ENCODE data around the gene HIPK2.

Gene HIPK2

DNA sequence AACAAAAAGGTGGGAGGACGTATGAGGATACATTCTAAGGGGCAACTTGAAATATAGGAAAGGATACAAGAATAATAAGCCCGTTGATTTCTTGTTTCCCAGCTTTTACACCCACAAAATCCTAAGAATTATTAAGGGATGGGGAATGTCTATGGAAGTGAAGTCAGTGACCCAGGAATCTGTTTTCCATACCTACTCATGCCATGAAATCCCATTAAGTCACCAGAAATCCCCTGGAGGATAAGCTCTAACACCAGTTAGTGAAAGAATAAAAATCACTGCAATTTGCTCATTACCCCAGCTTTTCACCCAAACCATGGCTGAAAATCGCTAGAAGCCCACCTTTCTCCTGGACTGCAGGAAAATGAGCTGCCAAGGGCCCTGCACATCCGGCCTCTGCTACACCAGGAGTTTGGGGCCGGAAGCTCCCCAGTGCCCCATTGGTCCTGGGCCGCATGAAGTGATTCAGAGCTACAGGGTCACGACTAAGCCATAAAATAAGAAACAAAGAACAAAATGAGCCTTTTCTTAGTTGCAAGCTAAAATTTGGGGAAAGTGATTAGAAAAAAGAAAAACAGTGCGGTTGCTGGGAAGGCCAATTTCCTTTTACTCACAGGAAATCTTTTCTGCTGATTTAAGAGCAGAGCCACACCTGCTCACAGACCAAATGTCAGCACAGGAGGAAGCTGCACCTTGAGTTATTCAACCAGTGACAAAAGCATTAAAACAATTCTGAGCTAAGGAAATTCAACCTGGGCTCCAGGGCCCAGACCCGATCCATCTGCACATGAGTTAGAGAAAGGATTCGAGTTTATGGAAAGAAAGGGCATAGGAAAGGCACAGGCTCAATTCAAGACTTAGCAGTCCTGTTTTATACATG lies 40.3 kb downstream of the HIPK2 start:
- peaks cover 0 to 2% of the 10 kb centered on the region in 2 donors for H3K36me3 ChIP-seq (ENCODE audit: control insufficient read depth in 2 of 2, insufficient read depth in 2 of 2, low read length in 2 of 2)
- peak overlapping the region; percentile 25 to 27 for H3K9ac ChIP-seq (ENCODE audit: low read depth in 1 of 2, low read length in 2 of 2)
- no peaks in the 10 kb centered on the region for H3K9me3 ChIP-seq (ENCODE audit: control insufficient read depth in 2 of 2, low read length in 2 of 2)
- no peaks in the 10 kb centered on the region for H3K27me3 ChIP-seq (ENCODE audit: control insufficient read depth in 2 of 2, insufficient read depth in 2 of 2, low read length in 2 of 2)
- H3K4me1 ChIP-seq (ENCODE audit: control insufficient read depth in 2 of 2, insufficient read depth in 2 of 2, low read length in 2 of 2), result peaks cover 26 to 38% of the 10 kb centered on the region in 2 donors
- H3K27ac ChIP-seq (ENCODE audit: low read depth in 2 of 2, low read length in 2 of 2), result peak overlapping the region; percentile 63 to 77
- H3K4me3 ChIP-seq (ENCODE audit: low read length in 2 of 2), result no peak overlapping the region

DNA sequence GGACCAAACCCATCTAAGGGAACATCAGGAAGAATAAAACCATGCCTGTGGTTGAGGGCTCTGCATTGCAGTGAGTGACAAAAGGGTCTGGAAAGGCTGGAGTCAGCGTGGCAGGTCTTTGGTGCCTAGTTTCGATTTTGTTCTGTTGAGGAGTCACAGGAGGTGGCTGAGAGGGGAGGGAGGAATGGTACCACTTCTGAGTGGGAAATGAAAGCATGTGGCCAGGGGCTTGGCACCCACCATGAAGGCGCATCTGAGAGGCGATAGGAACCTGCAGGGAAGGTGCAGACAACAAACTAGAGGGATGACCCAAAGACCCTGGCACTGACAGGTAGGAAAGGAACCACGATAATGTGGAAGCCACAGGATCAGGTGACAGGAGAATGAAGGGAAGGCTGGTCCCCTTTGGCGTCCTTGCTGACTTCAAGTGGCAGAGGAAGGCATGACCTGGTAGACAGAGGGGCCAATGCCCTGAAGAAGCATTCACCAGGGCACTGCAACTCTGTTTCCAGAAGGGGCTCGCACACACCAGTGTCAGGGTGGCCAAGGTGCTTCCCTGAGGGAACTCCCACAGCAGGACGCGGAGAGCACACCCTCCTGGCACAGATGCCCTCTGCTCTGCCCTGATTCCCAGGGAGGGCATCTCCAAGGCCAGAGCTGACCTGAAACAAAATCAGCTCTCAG lies 41.7 kb downstream of the HIPK2 start:
- Histone ChIP-seq H3K36me3 (ENCODE audit: control insufficient read depth in 2 of 2, insufficient read depth in 2 of 2, low read length in 2 of 2) (peaks cover 0 to 2% of the 10 kb centered on the region in 2 donors), H3K4me1 (ENCODE audit: control insufficient read depth in 2 of 2, insufficient read depth in 2 of 2, low read length in 2 of 2) (peaks cover 26 to 40% of the 10 kb centered on the region in 2 donors), H3K9me3 (ENCODE audit: control insufficient read depth in 2 of 2, low read length in 2 of 2) (no peaks in the 10 kb centered on the region), H3K9ac (ENCODE audit: low read depth in 1 of 2, low read length in 2 of 2) (no peak overlapping the region), H3K4me3 (ENCODE audit: low read length in 2 of 2) (no peak overlapping the region), H3K27ac (ENCODE audit: low read depth in 2 of 2, low read length in 2 of 2) (no peak overlapping the region), H3K27me3 (ENCODE audit: control insufficient read depth in 2 of 2, insufficient read depth in 2 of 2, low read length in 2 of 2) (no peaks in the 10 kb centered on the region)

GRCh38 chr7:139735466-139735865 lies 42.3 kb downstream of the HIPK2 start:
- Histone ChIP-seq H3K27ac (ENCODE audit: low read depth in 2 of 2, low read length in 2 of 2) (no peak overlapping the region), H3K9ac (ENCODE audit: low read depth in 1 of 2, low read length in 2 of 2) (no peak overlapping the region)

DNA sequence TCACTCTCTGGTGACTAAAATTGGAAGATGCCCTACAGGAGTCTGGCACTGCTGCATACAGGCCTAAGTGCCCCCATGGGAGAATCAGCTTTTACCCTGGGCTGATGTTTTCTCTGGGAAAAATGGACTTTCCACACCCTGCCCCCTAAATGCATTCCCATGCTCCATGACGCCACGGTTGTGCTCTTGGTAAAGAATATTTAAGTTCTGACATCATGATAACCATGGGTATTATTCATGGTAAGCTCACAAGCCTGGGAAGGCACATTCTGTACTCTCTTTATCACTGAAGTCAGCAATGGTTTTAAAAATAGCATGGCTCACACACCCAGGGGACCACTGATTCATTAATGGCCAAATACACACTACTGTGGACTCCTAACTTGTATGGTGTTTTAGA lies 43.4 kb downstream of the HIPK2 start:
- Histone ChIP-seq H3K9ac (ENCODE audit: low read depth in 1 of 2, low read length in 2 of 2) (no peak overlapping the region), H3K27me3 (ENCODE audit: control insufficient read depth in 2 of 2, insufficient read depth in 2 of 2, low read length in 2 of 2) (no peaks in the 10 kb centered on the region), H3K4me3 (ENCODE audit: low read length in 2 of 2) (no peak overlapping the region), H3K27ac (ENCODE audit: low read depth in 2 of 2, low read length in 2 of 2) (no peak overlapping the region), H3K4me1 (ENCODE audit: control insufficient read depth in 2 of 2, insufficient read depth in 2 of 2, low read length in 2 of 2) (peaks cover 21 to 28% of the 10 kb centered on the region in 2 donors), H3K9me3 (ENCODE audit: control insufficient read depth in 2 of 2, low read length in 2 of 2) (no peaks in the 10 kb centered on the region), H3K36me3 (ENCODE audit: control insufficient read depth in 2 of 2, insufficient read depth in 2 of 2, low read length in 2 of 2) (peaks cover 0 to 2% of the 10 kb centered on the region in 2 donors)

More at GRCh38 chr7:139735466-139735865, 42.3 kb downstream of the HIPK2 start:
- no peaks in the 10 kb centered on the region for H3K27me3 ChIP-seq (ENCODE audit: control insufficient read depth in 2 of 2, insufficient read depth in 2 of 2, low read length in 2 of 2)
- no peaks in the 10 kb centered on the region for H3K9me3 ChIP-seq (ENCODE audit: control insufficient read depth in 2 of 2, low read length in 2 of 2)
- no peak overlapping the region for H3K4me3 ChIP-seq (ENCODE audit: low read length in 2 of 2)
- peaks cover 0 to 2% of the 10 kb centered on the region in 2 donors for H3K36me3 ChIP-seq (ENCODE audit: control insufficient read depth in 2 of 2, insufficient read depth in 2 of 2, low read length in 2 of 2)
- H3K4me1 ChIP-seq (ENCODE audit: control insufficient read depth in 2 of 2, insufficient read depth in 2 of 2, low read length in 2 of 2), result peaks cover 26 to 38% of the 10 kb centered on the region in 2 donors

- no peaks in the 10 kb centered on the region for H3K27me3 ChIP-seq (ENCODE audit: control insufficient read depth in 2 of 2, insufficient read depth in 2 of 2, low read length in 2 of 2)
- H3K4me1 ChIP-seq (ENCODE audit: control insufficient read depth in 2 of 2, insufficient read depth in 2 of 2, low read length in 2 of 2), result peaks cover 21 to 28% of the 10 kb centered on the region in 2 donors
- H3K9me3 ChIP-seq (ENCODE audit: control insufficient read depth in 2 of 2, low read length in 2 of 2), result no peaks in the 10 kb centered on the region
- peaks cover 0 to 2% of the 10 kb centered on the region in 2 donors for H3K36me3 ChIP-seq (ENCODE audit: control insufficient read depth in 2 of 2, insufficient read depth in 2 of 2, low read length in 2 of 2)
- no peak overlapping the region for H3K9ac ChIP-seq (ENCODE audit: low read depth in 1 of 2, low read length in 2 of 2)
- no peak overlapping the region for H3K4me3 ChIP-seq (ENCODE audit: low read length in 2 of 2)
- no peak overlapping the region for H3K27ac ChIP-seq (ENCODE audit: low read depth in 2 of 2, low read length in 2 of 2)
Measured at GRCh38 chr7:139733751-139734150, 44.0 kb downstream of the HIPK2 start.

GRCh38 chr7:139732471-139733167 lies 45.2 kb downstream of the HIPK2 start:
- no peaks in the 10 kb centered on the region for H3K27me3 ChIP-seq (ENCODE audit: control insufficient read depth in 2 of 2, insufficient read depth in 2 of 2, low read length in 2 of 2)
- peaks cover 19 to 20% of the 10 kb centered on the region in 2 donors for H3K4me1 ChIP-seq (ENCODE audit: control insufficient read depth in 2 of 2, insufficient read depth in 2 of 2, low read length in 2 of 2)
- H3K9me3 ChIP-seq (ENCODE audit: control insufficient read depth in 2 of 2, low read length in 2 of 2), result no peaks in the 10 kb centered on the region
- peaks cover 0 to 6% of the 10 kb centered on the region in 2 donors for H3K36me3 ChIP-seq (ENCODE audit: control insufficient read depth in 2 of 2, insufficient read depth in 2 of 2, low read length in 2 of 2)
- H3K27ac ChIP-seq (ENCODE audit: low read depth in 2 of 2, low read length in 2 of 2), result peak overlapping the region in 1 of 2 donors; percentile 58
- no peak overlapping the region for H3K9ac ChIP-seq (ENCODE audit: low read depth in 1 of 2, low read length in 2 of 2)
- H3K4me3 ChIP-seq (ENCODE audit: low read length in 2 of 2), result no peak overlapping the region

- peaks cover 0 to 6% of the 10 kb centered on the region in 2 donors for H3K36me3 ChIP-seq (ENCODE audit: control insufficient read depth in 2 of 2, insufficient read depth in 2 of 2, low read length in 2 of 2)
- H3K27me3 ChIP-seq (ENCODE audit: control insufficient read depth in 2 of 2, insufficient read depth in 2 of 2, low read length in 2 of 2), result no peaks in the 10 kb centered on the region
- H3K9me3 ChIP-seq (ENCODE audit: control insufficient read depth in 2 of 2, low read length in 2 of 2), result no peaks in the 10 kb centered on the region
- peak overlapping the region in 1 of 2 donors; percentile 15 for H3K4me3 ChIP-seq (ENCODE audit: low read length in 2 of 2)
- H3K27ac ChIP-seq (ENCODE audit: low read depth in 2 of 2, low read length in 2 of 2), result peak overlapping the region; percentile 26 to 58
- H3K4me1 ChIP-seq (ENCODE audit: control insufficient read depth in 2 of 2, insufficient read depth in 2 of 2, low read length in 2 of 2), result peaks cover 15 to 18% of the 10 kb centered on the region in 2 donors
- H3K9ac ChIP-seq (ENCODE audit: low read depth in 1 of 2, low read length in 2 of 2), result no peak overlapping the region
Measured at GRCh38 chr7:139731802-139732470, 45.9 kb downstream of the HIPK2 start.

- Histone ChIP-seq H3K27me3 (ENCODE audit: control insufficient read depth in 2 of 2, insufficient read depth in 2 of 2, low read length in 2 of 2) (no peaks in the 10 kb centered on the region), H3K9me3 (ENCODE audit: control insufficient read depth in 2 of 2, low read length in 2 of 2) (no peaks in the 10 kb centered on the region), H3K4me3 (ENCODE audit: low read length in 2 of 2) (no peak overlapping the region), H3K27ac (ENCODE audit: low read depth in 2 of 2, low read length in 2 of 2) (peak overlapping the region; percentile 26 to 58), H3K9ac (ENCODE audit: low read depth in 1 of 2, low read length in 2 of 2) (peak overlapping the region in 1 of 2 donors; percentile 7), H3K4me1 (ENCODE audit: control insufficient read depth in 2 of 2, insufficient read depth in 2 of 2, low read length in 2 of 2) (peaks cover 16 to 18% of the 10 kb centered on the region in 2 donors), H3K36me3 (ENCODE audit: control insufficient read depth in 2 of 2, insufficient read depth in 2 of 2, low read length in 2 of 2) (peaks cover 0 to 4% of the 10 kb centered on the region in 2 donors)
Measured at GRCh38 chr7:139730746-139731612, 46.8 kb downstream of the HIPK2 start.

DNA sequence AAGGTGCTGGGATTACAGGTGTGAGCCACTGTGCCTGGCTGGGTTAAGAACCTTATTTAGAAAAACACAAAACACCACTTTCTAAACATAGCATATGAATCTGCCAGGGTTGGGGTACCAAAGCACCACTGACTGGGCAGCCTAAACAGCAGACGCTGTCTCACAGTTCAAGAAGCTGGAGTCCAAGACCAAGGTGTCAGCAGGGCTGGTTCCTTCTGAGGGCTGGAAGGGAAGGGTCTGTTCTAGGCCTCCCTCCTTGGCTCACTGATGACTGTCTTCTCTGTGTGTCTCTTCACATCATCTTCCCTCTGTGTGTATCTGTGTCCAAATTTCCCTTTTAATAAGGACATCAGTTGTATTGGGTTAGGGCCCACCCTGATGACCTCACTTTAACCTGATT lies 49.6 kb downstream of the HIPK2 start:
- H3K4me3 ChIP-seq (ENCODE audit: low read length in 2 of 2), result no peak overlapping the region
- H3K9me3 ChIP-seq (ENCODE audit: control insufficient read depth in 2 of 2, low read length in 2 of 2), result no peaks in the 10 kb centered on the region
- peaks cover 0 to 4% of the 10 kb centered on the region in 2 donors for H3K36me3 ChIP-seq (ENCODE audit: control insufficient read depth in 2 of 2, insufficient read depth in 2 of 2, low read length in 2 of 2)
- no peak overlapping the region for H3K9ac ChIP-seq (ENCODE audit: low read depth in 1 of 2, low read length in 2 of 2)
- no peak overlapping the region for H3K27ac ChIP-seq (ENCODE audit: low read depth in 2 of 2, low read length in 2 of 2)
- H3K27me3 ChIP-seq (ENCODE audit: control insufficient read depth in 2 of 2, insufficient read depth in 2 of 2, low read length in 2 of 2), result no peaks in the 10 kb centered on the region
- H3K4me1 ChIP-seq (ENCODE audit: control insufficient read depth in 2 of 2, insufficient read depth in 2 of 2, low read length in 2 of 2), result peaks cover 20 to 28% of the 10 kb centered on the region in 2 donors
